A549 (cell line): ENCODE measurements around the gene LRRC45. TPM values are rescaled to one million over a fixed set of nuclear protein-coding genes. Genes with fewer than 3 reads are reported as not detected.

ENCODE experiments used
- ATAC-seq, 2 experiments: fragments of 200-7000 bp in 1 of 2; fragments of >200 bp in 1 of 2; cut with Nextera tagmentation in 1 of 2; cut with Tn5 transposase in 1 of 2; 3 replicates each; pipeline versions ENCODE4 v1.8.0 to v1.9.1; 2018 to 2020; ENCODE audit warnings: mild to moderate bottlenecking in 1 of 2, moderate library complexity in 1 of 2
- CTCF ChIA-PET: fragments of 300-600 bp; sonication (Branson Sonifier 250); formaldehyde crosslinking; extraction: SDS; loops from one replicate; lab custom pipeline; 2021; ENCODE audit warnings: antibody characterized with exemption, inconsistent platforms; lab: Yijun Ruan, JAX
- POLR2A ChIA-PET: fragments of 350-600 bp; formaldehyde crosslinking; extraction: SDS; loops from one replicate; lab custom pipeline; 2021; ENCODE audit warnings: antibody characterized with exemption, inconsistent platforms; lab: Yijun Ruan, JAX
- DNase-seq, 2 experiments: peaks; one replicate each; pipeline versions ENCODE4 v3.0.0 to v3.0.0-alpha.2; 2011 to 2016; ENCODE audit warnings: low read depth in 1 of 2, low spot score in 1 of 2
- FAIRE-seq: peaks from 2 replicates; lab custom pipeline; 2011; peaks lifted over from hg19 to GRCh38; lab: Jason Lieb, UNC
- H3K27ac ChIP-seq, 2 experiments: fragments of >200 bp; sonication (Bioruptor Twin); formaldehyde crosslinking; 3 replicates each; pipeline ENCODE4 v1.5.1; 2016 to 2017
- H3K4me1 ChIP-seq: fragments of >200 bp; sonication (Bioruptor Twin); formaldehyde crosslinking; 3 replicates; pipeline ENCODE4 v1.6.1; 2016
- H3K4me2 ChIP-seq: fragments of >200 bp; sonication (Bioruptor Twin); formaldehyde crosslinking; 3 replicates; pipeline ENCODE4 v1.6.1; 2016
- H3K4me3 ChIP-seq: fragments of >200 bp; sonication (Bioruptor Twin); formaldehyde crosslinking; 3 replicates; pipeline ENCODE4 v1.5.1; 2016
- H3K9me3 ChIP-seq: fragments of >200 bp; sonication (Bioruptor Twin); formaldehyde crosslinking; 3 replicates; pipeline ENCODE4 v1.6.1; 2016
- CHD2 ChIP-seq: fragments of 150-350 bp; IDR thresholded peaks from 2 replicates; pipeline ENCODE4 v1.6.1; 2014; ENCODE audit warnings: low read length; ENCODE audit not compliant: partially characterized antibody
- CTCF ChIP-seq: fragments of >200 bp; sonication (Bioruptor Twin); formaldehyde crosslinking; IDR thresholded peaks from 3 replicates; pipeline ENCODE4 v1.5.1; 2016
- HDAC2 ChIP-seq: fragments of 200-600 bp; sonication (generic); IDR thresholded peaks from 2 replicates; pipeline ENCODE4 v1.6.1; 2016
- HMGXB4 ChIP-seq: fragments of 250-450 bp; sonication (Bioruptor Pico); IDR thresholded peaks from 2 replicates; pipeline ENCODE4 v1.5.0; 2021; ENCODE audit warnings: mild to moderate bottlenecking, moderate library complexity, borderline replicate concordance
- MAFK ChIP-seq: fragments of 450-650 bp; IDR thresholded peaks from 2 replicates; pipeline ENCODE4 v1.6.1; 2014; ENCODE audit not compliant: partially characterized antibody
- MAZ ChIP-seq: fragments of 150-350 bp; IDR thresholded peaks from 2 replicates; pipeline ENCODE4 v1.6.1; 2014; ENCODE audit warnings: antibody characterized with exemption, low read depth, low read length, borderline replicate concordance
- MYC ChIP-seq: IDR thresholded peaks from 2 replicates; pipeline ENCODE4 v1.6.1; 2012; ENCODE audit warnings: mild to moderate bottlenecking, inconsistent platforms, low read length, improper control_type of control experiment, borderline replicate concordance
- NPAS2 ChIP-seq: fragments of 250-450 bp; sonication (Bioruptor Pico); IDR thresholded peaks from 2 replicates; pipeline ENCODE4 v1.8.0; 2022; ENCODE audit warnings: mild to moderate bottlenecking, moderate library complexity, borderline replicate concordance
- POLR2A ChIP-seq: IDR thresholded peaks from 2 replicates; pipeline ENCODE4 v1.6.1; 2012; ENCODE audit warnings: mild to moderate bottlenecking, low read length
- REST ChIP-seq: fragments of 200-600 bp; sonication (generic); IDR thresholded peaks from 2 replicates; pipeline ENCODE4 v1.6.1; 2016; ENCODE audit warnings: antibody characterized with exemption, mild to moderate bottlenecking, moderate library complexity
- RFX5 ChIP-seq: fragments of 450-650 bp; IDR thresholded peaks from 2 replicates; pipeline ENCODE4 v1.7.1; 2014; ENCODE audit warnings: antibody characterized with exemption, mild to moderate bottlenecking, moderate library complexity
- ZSCAN20 ChIP-seq: fragments of 250-450 bp; sonication (Bioruptor Pico); IDR thresholded peaks from 2 replicates; pipeline ENCODE4 v1.8.0; 2022; ENCODE audit warnings: mild to moderate bottlenecking, moderate library complexity
- WGBS: methylation state at CpG from one replicate; pipeline ENCODE4 v1.1.6; 2017; ENCODE audit errors: missing lambda C conversion rate; 5-methylcytosine and 5-hydroxymethylcytosine counted together
- polyA plus RNA-seq, 4 experiments: library from polyadenylated mRNA; depleted of rRNA in 3 of 4; stranded (reverse); fragments of >200 nt; fragmentation: RNase III in 1 of 4; extraction: RNeasy Plus Mini Kit Qiagen cat#74134 plus additional on column Dnase treatment in 1 of 4; gene quantifications; 2 replicates in 3 of 4; 3 replicates in 1 of 4; pipeline ENCODE4 v1.2.3, GENCODE V29; 2011 to 2017

LRRC45 gene
- polyA plus RNA-seq, 2 of the 4 experiments (the other 2 are of a cell fraction), result 6.4 to 24.5 TPM

- WGBS, result 91% methylated on average over 27 of the region's 29 CpGs
- no peak for TF ChIP-seq MAFK
- ChIA-PET CTCF (interaction anchor here (0.9 to 4.5 kb wide), 8 partner anchors 9 to 62 kb away, joined by 3 to 40 read pairs (median 6); partner anchors contain the start of gene NOTUM), POLR2A (no interaction called here)
- Histone ChIP-seq H3K4me2 (no peak overlapping the region), H3K4me1 (peaks cover 20% of the 10 kb centered on the region), H3K27ac (no peak overlapping the region), H3K4me3 (no peak overlapping the region), H3K9me3 (no peaks in the 10 kb centered on the region)
- FAIRE-seq (no peak), DNase-seq (no peak), ATAC-seq (no peak)
Observed at GRCh38 chr17:81995463-81996231, 27.5 kb upstream of the LRRC45 start.

DNA sequence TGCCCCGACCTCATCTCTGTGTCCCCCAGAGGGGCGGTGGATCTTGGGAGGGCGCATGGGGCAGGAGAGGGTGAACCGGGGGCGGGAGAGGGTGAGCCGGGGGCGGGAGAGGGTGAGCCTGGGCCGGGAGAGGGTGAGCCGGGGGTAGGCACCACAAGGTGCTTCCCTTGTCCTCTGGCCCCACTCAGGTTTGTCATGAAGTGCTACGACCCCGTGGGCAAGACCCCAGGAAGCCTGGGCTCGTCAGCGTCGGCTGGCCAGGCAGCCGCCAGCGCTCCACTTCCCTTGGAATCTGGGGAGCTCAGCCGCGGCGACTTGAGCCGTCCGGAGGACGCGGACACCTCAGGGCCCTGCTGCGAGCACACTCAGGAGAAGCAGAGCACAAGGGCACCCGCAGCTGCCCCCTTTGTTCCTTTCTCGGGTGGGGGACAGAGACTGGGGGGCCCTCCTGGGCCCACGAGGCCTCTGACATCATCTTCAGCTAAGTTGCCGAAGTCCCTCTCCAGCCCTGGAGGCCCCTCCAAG, 26.8 kb upstream of the LRRC45 start:
- TF ChIP-seq RFX5 (no peak), REST (no peak), MAZ (no peak), ZSCAN20 (CRISPR knock-in tag) (no peak), NPAS2 (CRISPR knock-in tag) (no peak), MYC (no peak), CHD2 (no peak), HMGXB4 (CRISPR knock-in tag) (no peak), CTCF (no peak), POLR2A (no peak), HDAC2 (no peak)
- TF ChIP-seq, all 56 proteins: peak for 0
- Histone ChIP-seq H3K4me1 (peaks cover 20% of the 10 kb centered on the region), H3K9me3 (no peaks in the 10 kb centered on the region), H3K27ac (no peak overlapping the region), H3K4me3 (no peak overlapping the region), H3K4me2 (no peak overlapping the region)
- ATAC-seq, result no peak
- FAIRE-seq, result no peak
- POLR2A ChIA-PET, result no interaction called here
- CTCF ChIA-PET, result interaction anchor here (0.8 to 4.5 kb wide), 9 partner anchors 9 to 127 kb away, joined by 3 to 40 read pairs (median 6); partner anchors contain the start of gene NOTUM
- no peak for DNase-seq
- WGBS, result 89% methylated on average over 26 of the region's 28 CpGs
